ENCODE measurements around the gene BARHL1.
"Not testable (repeated sequence)": the region's sequence is repeated elsewhere in the genome, so short reads cannot be mapped to it uniquely, and the experiment has no call there.

The BARHL1 gene

GRCh38 chr9:132556235-132556634 is 26.2 kb upstream of the BARHL1 start:
- no peak for DNase-seq

- no peak for DNase-seq
These were observed 25.7 kb upstream of the BARHL1 start for GRCh38 chr9:132556714-132557113.

GRCh38 chr9:132557159-132557558 is 25.2 kb upstream of the BARHL1 start:
- no peak for DNase-seq

- no peak for DNase-seq
These were observed 22.7 kb upstream of the BARHL1 start for GRCh38 chr9:132559711-132560110.

- no peak for DNase-seq
These were observed 21.7 kb upstream of the BARHL1 start for GRCh38 chr9:132560616-132561202.

GRCh38 chr9:132562306-132562573 is 20.2 kb upstream of the BARHL1 start:
- DNase-seq = no peak

- no peak for DNase-seq
These were observed 17.9 kb upstream of the BARHL1 start for GRCh38 chr9:132564526-132564925.

GRCh38 chr9:132568787-132569186 is 13.6 kb upstream of the BARHL1 start:
- DNase-seq = not testable (repeated sequence)

GRCh38 chr9:132571806-132572600 is 10.4 kb upstream of the BARHL1 start:
- no peak for DNase-seq

GRCh38 chr9:132572921-132573320 is 9.5 kb upstream of the BARHL1 start:
- DNase-seq = no peak

- peak in 48 of 56 donors; percentile 3 to 73 (median 28) for DNase-seq
These were observed 7.3 kb upstream of the BARHL1 start for GRCh38 chr9:132575005-132575609.

- DNase-seq = no peak
These were observed 6.6 kb upstream of the BARHL1 start for GRCh38 chr9:132575811-132576210.

- no peak for DNase-seq
These were observed 5.3 kb upstream of the BARHL1 start for GRCh38 chr9:132577119-132577518.

- DNase-seq = no peak
These were observed 4.0 kb upstream of the BARHL1 start for GRCh38 chr9:132578367-132578932.

GRCh38 chr9:132579427-132579798 is 3.0 kb upstream of the BARHL1 start:
- no peak for DNase-seq

GRCh38 chr9:132582786-132583583 is 579 bp downstream of the BARHL1 start:
- DNase-seq = no peak

GRCh38 chr9:132583584-132584304 is 1.3 kb downstream of the BARHL1 start:
- DNase-seq = no peak

- no peak for DNase-seq
These were observed 2.5 kb downstream of the BARHL1 start for GRCh38 chr9:132584601-132585560.

- no peak for DNase-seq
These were observed 3.8 kb downstream of the BARHL1 start for GRCh38 chr9:132585954-132586829.

Data from amygdala (tissue), 56 donors.